GM23338 (cell line): Measurements from ENCODE around the gene MAST4. TPM values are rescaled to one million over a fixed set of nuclear protein-coding genes. Genes with fewer than 3 reads are reported as not detected.

ENCODE experiments used
- ATAC-seq: fragments of 200-7000 bp; cut with Tn5 transposase; 3 replicates; pipeline ENCODE4 v1.9.1; 2020
- DNase-seq: peaks from one replicate; pipeline ENCODE4 v3.0.0-alpha.2; 2015; ENCODE audit warnings: low spot score
- H2AFZ ChIP-seq: fragments of 200-600 bp; sonication (generic); 2 replicates; pipeline ENCODE4 v1.8.0; 2016; ENCODE audit warnings: antibody characterized with exemption, mild to moderate bottlenecking, moderate library complexity
- H3F3A ChIP-seq: fragments of 200-600 bp; sonication (generic); replicated peaks from 2 replicates; pipeline ENCODE4 v1.8.0; 2017; ENCODE audit warnings: antibody characterized with exemption, mixed run types, low read depth
- H3K27ac ChIP-seq: fragments of 200-600 bp; sonication (generic); 2 replicates; pipeline ENCODE4 v1.6.1; 2016; ENCODE audit warnings: low read depth
- H3K27me3 ChIP-seq: fragments of 200-600 bp; sonication (generic); 2 replicates; pipeline ENCODE4 v1.8.0; 2016; ENCODE audit warnings: mild to moderate bottlenecking, mixed run types, moderate library complexity; ENCODE audit not compliant: insufficient read depth
- H3K36me3 ChIP-seq: fragments of 200-600 bp; sonication (generic); 2 replicates; pipeline ENCODE4 v1.8.0; 2016; ENCODE audit warnings: mild to moderate bottlenecking; ENCODE audit not compliant: insufficient read depth
- H3K4me1 ChIP-seq: fragments of 200-600 bp; sonication (generic); 2 replicates; pipeline ENCODE4 v1.8.0; 2016; ENCODE audit warnings: mild to moderate bottlenecking, moderate library complexity; ENCODE audit not compliant: insufficient read depth
- H3K4me2 ChIP-seq: fragments of 200-600 bp; sonication (generic); 2 replicates; pipeline ENCODE4 v1.7.1; 2017; ENCODE audit warnings: mixed run types
- H3K4me3 ChIP-seq: fragments of 200-600 bp; sonication (generic); 2 replicates; pipeline ENCODE4 v1.6.1; 2016; ENCODE audit warnings: mixed run types
- H3K79me2 ChIP-seq: fragments of 200-600 bp; sonication (generic); replicated peaks from 2 replicates; pipeline ENCODE4 v1.8.0; 2017; ENCODE audit warnings: mild to moderate bottlenecking; ENCODE audit not compliant: insufficient read depth
- H3K9me2 ChIP-seq: fragments of 200-600 bp; sonication (generic); 2 replicates; pipeline ENCODE4 v1.8.0; 2017; ENCODE audit not compliant: insufficient read depth
- H4K20me1 ChIP-seq: fragments of 200-600 bp; sonication (generic); replicated peaks from 2 replicates; pipeline ENCODE4 v1.8.0; 2017; ENCODE audit warnings: mild to moderate bottlenecking; ENCODE audit not compliant: insufficient read depth
- H3K27ac Mint-ChIP-seq: 2 replicates; pipeline ENCODE4 v1.8.0; 2020; ENCODE audit warnings: inconsistent platforms, mild to moderate bottlenecking, moderate library complexity, mixed read lengths
- H3K27me3 Mint-ChIP-seq: 3 replicates; pipeline ENCODE4 v1.8.0; 2022; ENCODE audit warnings: low read depth, mild to moderate bottlenecking, moderate library complexity, mixed read lengths, inconsistent platforms; ENCODE audit not compliant: insufficient read depth, poor library complexity
- H3K36me3 Mint-ChIP-seq: 3 replicates; pipeline ENCODE4 v1.8.0; 2021; ENCODE audit warnings: low read depth, mild to moderate bottlenecking, inconsistent platforms, moderate library complexity, mixed read lengths
- H3K4me1 Mint-ChIP-seq: 3 replicates; pipeline ENCODE4 v1.8.0; 2020; ENCODE audit warnings: mild to moderate bottlenecking, inconsistent platforms, mixed read lengths
- H3K4me3 Mint-ChIP-seq: 3 replicates; pipeline ENCODE4 v1.8.0; 2021; ENCODE audit warnings: moderate library complexity, mild to moderate bottlenecking, inconsistent platforms, mixed read lengths
- H3K9me3 Mint-ChIP-seq: 3 replicates; pipeline ENCODE4 v1.8.0; 2020; ENCODE audit warnings: moderate library complexity, mild to moderate bottlenecking, inconsistent platforms, mixed read lengths
- CREB1 ChIP-seq: fragments of 250-450 bp; sonication (Bioruptor Pico); IDR thresholded peaks from 2 replicates; pipeline ENCODE4 v1.5.0; 2020; ENCODE audit warnings: low read depth, mild to moderate bottlenecking, moderate library complexity
- CTCF ChIP-seq, 2 experiments: fragments of 200-600 bp in 1 of 2; sonication (generic) in 1 of 2; conservative IDR thresholded peaks; 2 replicates each; pipeline versions ENCODE4 v1.5.1 to v1.6.1; 2016 to 2017; ENCODE audit warnings: antibody characterized with exemption in 2 of 2, low read depth in 2 of 2, mild to moderate bottlenecking in 2 of 2, moderate library complexity in 1 of 2
- ETS1 ChIP-seq: IDR thresholded peaks from 2 replicates; pipeline ENCODE4 v1.6.1; 2016; ENCODE audit warnings: antibody characterized with exemption
- EZH2 ChIP-seq: fragments of 200-600 bp; sonication (generic); IDR thresholded peaks from one replicate; pipeline ENCODE4 v1.8.0; 2017; ENCODE audit warnings: antibody characterized with exemption, mild to moderate bottlenecking, low read depth; ENCODE audit not compliant: unreplicated experiment
- EZH2phosphoT487 ChIP-seq: fragments of 200-600 bp; sonication (generic); IDR thresholded peaks from one replicate; pipeline ENCODE4 v1.8.1; 2018; ENCODE audit warnings: antibody characterized with exemption; ENCODE audit not compliant: unreplicated experiment
- JUNB ChIP-seq: IDR thresholded peaks from one replicate; pipeline ENCODE4 v1.6.1; 2016; ENCODE audit warnings: antibody characterized with exemption; ENCODE audit not compliant: unreplicated experiment
- NANOG ChIP-seq: IDR thresholded peaks from 2 replicates; pipeline ENCODE4 v1.6.1; 2016; ENCODE audit warnings: antibody characterized with exemption, borderline replicate concordance
- POLR2AphosphoS5 ChIP-seq: IDR thresholded peaks from 2 replicates; pipeline ENCODE4 v1.6.1; 2016; ENCODE audit warnings: antibody characterized with exemption, low read depth
- STAT1 ChIP-seq: IDR thresholded peaks from one replicate; pipeline ENCODE4 v1.6.1; 2016; ENCODE audit warnings: antibody characterized with exemption; ENCODE audit not compliant: unreplicated experiment
- ZNF114 ChIP-seq: fragments of 250-450 bp; sonication (Bioruptor Pico); IDR thresholded peaks from 2 replicates; pipeline ENCODE4 v1.5.0; 2020; ENCODE audit warnings: mild to moderate bottlenecking, moderate library complexity
- ZNF331 ChIP-seq: fragments of 250-450 bp; sonication (Bioruptor Pico); IDR thresholded peaks from 2 replicates; pipeline ENCODE4 v1.5.0; 2020; ENCODE audit warnings: low read depth, mild to moderate bottlenecking, moderate library complexity
- ZNF462 ChIP-seq: fragments of 250-450 bp; sonication (Bioruptor Pico); IDR thresholded peaks from 2 replicates; pipeline ENCODE4 v1.5.0; 2020; ENCODE audit warnings: mild to moderate bottlenecking, moderate library complexity
- polyA plus RNA-seq: library from polyadenylated mRNA; unstranded; fragments of >200 nt; fragmentation: Nextera tagmentation; extraction: Ambion mirVana; gene quantifications from 2 replicates; pipeline ENCODE4 v1.2.1, GENCODE V29; 2016
- total RNA-seq: library from RNA; depleted of rRNA; stranded (reverse); fragments of >200 nt; shearing (Covaris generic); gene quantifications from 2 replicates; pipeline ENCODE4 v1.2.3, GENCODE V29; 2014

MAST4 gene
- total and polyA plus RNA-seq, 2 experiments from 2014 or later: 3.6 to 8.5 TPM

DNA sequence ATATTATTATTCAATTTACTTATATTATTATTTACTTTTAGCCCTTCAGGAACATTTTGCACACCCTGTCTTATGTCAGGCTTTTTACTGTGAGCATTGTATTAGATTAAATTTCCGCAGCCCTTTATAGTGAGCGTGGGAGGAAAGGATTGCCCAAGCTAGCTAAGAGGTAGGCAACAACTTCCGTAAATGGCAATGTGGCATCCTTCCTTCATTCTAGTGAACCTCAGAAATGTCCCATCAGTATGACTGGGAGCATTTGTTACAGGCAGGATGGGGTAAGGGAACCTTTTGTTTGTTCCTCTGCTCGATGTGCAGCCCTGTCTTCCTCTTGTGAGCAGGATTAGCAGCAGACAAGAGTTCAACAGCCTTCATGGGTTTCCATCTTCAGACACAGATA, 606.6 kb downstream of the MAST4 start:
- H4K20me1 ChIP-seq: no peaks in the 10 kb centered on the region
- H3K9me2 ChIP-seq: no peaks in the 10 kb centered on the region; the same call in 1 of the 2 replicates
- Mint-ChIP-seq H3K27me3 (no peaks in the 10 kb centered on the region), H3K4me1 (no peaks in the 10 kb centered on the region), H3K9me3 (peaks cover 7% of the 10 kb centered on the region; the same call in 2 of the 3 replicates), H3K27ac (no peak overlapping the region), H3K36me3 (no peaks in the 10 kb centered on the region; the same call in 2 of the 3 replicates), H3K4me3 (no peak overlapping the region)
- H3K36me3 ChIP-seq: no peaks in the 10 kb centered on the region; the same call in 1 of the 2 replicates
- H3K4me3 ChIP-seq: no peak overlapping the region
- no peaks in the 10 kb centered on the region for H3K4me1 ChIP-seq
- no peak for TF ChIP-seq EZH2phosphoT487
- TF ChIP-seq CREB1: no peak
- H3K79me2 ChIP-seq: no peaks in the 10 kb centered on the region
- no peak overlapping the region for H3K4me2 ChIP-seq
- H3K27me3 ChIP-seq: no peaks in the 10 kb centered on the region
- no peaks in the 10 kb centered on the region for H3F3A ChIP-seq
- ATAC-seq (no peak), DNase-seq (no peak)
- H3K27ac ChIP-seq: no peak overlapping the region
- H2AFZ ChIP-seq: no peak overlapping the region

DNA sequence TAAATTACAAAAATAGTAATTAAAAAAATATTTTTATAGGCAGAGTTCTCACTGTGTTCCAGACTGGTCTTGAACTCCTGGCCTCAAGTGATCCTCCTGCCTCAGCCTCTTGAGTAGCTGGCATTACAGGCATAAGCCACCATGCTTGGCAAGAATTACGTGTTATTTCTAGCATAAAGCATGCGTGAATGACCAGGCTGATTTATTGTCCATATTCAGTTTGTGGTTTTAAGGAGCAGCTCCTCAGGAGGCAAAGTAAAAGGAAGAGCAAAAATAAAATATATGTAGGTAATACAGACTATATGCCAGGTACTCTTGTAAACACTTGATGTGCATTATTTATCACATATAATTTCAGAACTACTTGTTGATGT, 607.5 kb downstream of the MAST4 start:
- Mint-ChIP-seq H3K27ac (no peak overlapping the region), H3K4me3 (no peak overlapping the region), H3K9me3 (peaks cover 7% of the 10 kb centered on the region; the same call in 2 of the 3 replicates), H3K27me3 (no peaks in the 10 kb centered on the region), H3K36me3 (no peaks in the 10 kb centered on the region; the same call in 2 of the 3 replicates), H3K4me1 (no peaks in the 10 kb centered on the region)
- H3K27me3 ChIP-seq: no peaks in the 10 kb centered on the region
- ATAC-seq (no peak), DNase-seq (no peak)
- H3K4me1 ChIP-seq: no peaks in the 10 kb centered on the region
- no peak overlapping the region for H3K4me2 ChIP-seq
- no peaks in the 10 kb centered on the region; the same call in 1 of the 2 replicates for H3K36me3 ChIP-seq
- H3K27ac ChIP-seq: no peak overlapping the region
- no peak overlapping the region for H3K4me3 ChIP-seq
- no peaks in the 10 kb centered on the region for H3F3A ChIP-seq
- no peaks in the 10 kb centered on the region for H3K79me2 ChIP-seq
- H2AFZ ChIP-seq: no peak overlapping the region
- no peaks in the 10 kb centered on the region; the same call in 1 of the 2 replicates for H3K9me2 ChIP-seq
- no peaks in the 10 kb centered on the region for H4K20me1 ChIP-seq
- TF ChIP-seq NANOG (no peak), EZH2phosphoT487 (no peak), POLR2AphosphoS5 (no peak), ETS1 (no peak), ZNF114 (CRISPR knock-in tag) (no peak), STAT1 (no peak), EZH2 (no peak), CTCF (conservative IDR thresholded peaks at IDR 0.05; ENCODE audit: low read depth in 2 of 2) (no peak), ZNF331 (no peak), CREB1 (no peak), JUNB (no peak), ZNF462 (no peak)
